GM12878 (cell line): ENCODE data around the gene BTBD9. TPM values are rescaled to one million over a fixed set of nuclear protein-coding genes. Genes with fewer than 3 reads are reported as not detected.

Source experiments
- ATAC-seq: fragments of 200-7000 bp; cut with Tn5 transposase; 3 replicates; pipeline ENCODE4 v1.9.1; 2020; ENCODE audit warnings: mild to moderate bottlenecking, moderate library complexity
- BruUV-seq: library from RNA; stranded (reverse); fragments of 400-500 nt; replicated peaks from 2 replicates; lab custom pipeline; 2021; lab: Mats Ljungman, UMichigan
- CTCF ChIA-PET: fragments of 300-600 bp; sonication (Branson Sonifier 250); formaldehyde crosslinking; extraction: SDS; loops from one replicate; lab custom pipeline; 2021; ENCODE audit warnings: inconsistent platforms; lab: Yijun Ruan, JAX
- POLR2A ChIA-PET: fragments of 350-600 bp; formaldehyde crosslinking; extraction: SDS; loops from one replicate; lab custom pipeline; 2021; ENCODE audit warnings: inconsistent platforms; lab: Charles Lee
- RAD21 ChIA-PET: fragments of 300-600 bp; sonication (Branson Sonifier 250); formaldehyde crosslinking; loops from one replicate; lab custom pipeline; 2023; ENCODE audit warnings: antibody characterized with exemption; ENCODE audit not compliant: unreplicated experiment; lab: Charles Lee
- SMC1A ChIA-PET: fragments of 300-600 bp; sonication (Branson Sonifier 250); formaldehyde crosslinking; loops from one replicate; lab custom pipeline; 2023; ENCODE audit not compliant: unreplicated experiment, uncharacterized antibody; lab: Charles Lee
- DNase-seq: peaks from one replicate; pipeline ENCODE4 v3.0.0-alpha.2; 2011; ENCODE audit warnings: low read depth, low spot score
- FAIRE-seq: peaks from 3 replicates; lab custom pipeline; 2011; peaks lifted over from hg19 to GRCh38; lab: Jason Lieb, UNC
- H2AFZ ChIP-seq: 2 replicates; pipeline ENCODE4 v1.6.0; 2011; ENCODE audit warnings: low read depth, low read length, control low read depth; ENCODE audit not compliant: control insufficient read depth
- H3K27ac ChIP-seq: 2 replicates; pipeline ENCODE4 v1.5.1; 2011; ENCODE audit warnings: control low read depth; ENCODE audit not compliant: control insufficient read depth, insufficient read depth
- H3K27me3 ChIP-seq, 2 experiments: replicated peaks in 1 of 2; 2 replicates each; pipeline versions ENCODE4 v1.6.0 to v1.6.1; 2011; ENCODE audit warnings: low read length in 1 of 2; ENCODE audit not compliant: control insufficient read depth in 2 of 2, insufficient read depth in 2 of 2
- H3K36me3 ChIP-seq, 2 experiments: 2 replicates each; pipeline ENCODE4 v1.5.1; 2011; ENCODE audit warnings: low read length in 1 of 2; ENCODE audit not compliant: control insufficient read depth in 2 of 2, insufficient read depth in 2 of 2
- H3K4me1 ChIP-seq: 2 replicates; pipeline ENCODE4 v1.6.1; 2011; ENCODE audit warnings: mild to moderate bottlenecking, low read length, moderate library complexity, mixed read lengths; ENCODE audit not compliant: control insufficient read depth, insufficient read depth
- H3K4me2 ChIP-seq: 2 replicates; pipeline ENCODE4 v1.6.0; 2011; ENCODE audit warnings: control low read depth; ENCODE audit not compliant: control insufficient read depth, insufficient read depth
- H3K4me3 ChIP-seq: fragments of 200-600 bp; sonication (generic); 2 replicates; pipeline ENCODE4 v1.5.1; 2016
- H3K79me2 ChIP-seq: 2 replicates; pipeline ENCODE4 v1.6.0; 2011; ENCODE audit warnings: low read length; ENCODE audit not compliant: control insufficient read depth, insufficient read depth
- H3K9ac ChIP-seq: 2 replicates; pipeline ENCODE4 v1.8.0; 2011; ENCODE audit warnings: low read length, control low read depth, mixed read lengths; ENCODE audit not compliant: control insufficient read depth, insufficient read depth
- H3K9me3 ChIP-seq: replicated peaks from 3 replicates; pipeline ENCODE4 v1.5.1; 2011; ENCODE audit warnings: mild to moderate bottlenecking, low read length; ENCODE audit not compliant: control insufficient read depth, insufficient read depth
- H4K20me1 ChIP-seq: 2 replicates; pipeline ENCODE4 v1.6.0; 2011; ENCODE audit not compliant: control insufficient read depth, insufficient read depth
- CBFB ChIP-seq: IDR thresholded peaks from 2 replicates; pipeline ENCODE4 v1.6.1; 2016; ENCODE audit warnings: antibody characterized with exemption, low read depth
- HDGF ChIP-seq: fragments of 450-650 bp; IDR thresholded peaks from 2 replicates; pipeline ENCODE4 v1.6.1; 2016; ENCODE audit warnings: antibody characterized with exemption
- NR2C2 ChIP-seq: IDR thresholded peaks from 2 replicates; pipeline ENCODE4 v1.6.1; 2011; ENCODE audit warnings: borderline replicate concordance, low read depth; ENCODE audit not compliant: control insufficient read depth, insufficient read length
- PAX5 ChIP-seq: IDR thresholded peaks from 2 replicates; pipeline ENCODE4 v1.6.1; 2011; ENCODE audit warnings: low read depth, low read length, borderline replicate concordance
- SIX5 ChIP-seq: IDR thresholded peaks from 2 replicates; pipeline ENCODE4 v1.6.1; 2011; ENCODE audit warnings: mild to moderate bottlenecking, low read depth, low read length, moderate library complexity; ENCODE audit not compliant: severe bottlenecking
- SMAD1 ChIP-seq: fragments of 450-650 bp; IDR thresholded peaks from 2 replicates; pipeline ENCODE4 v1.6.1; 2018; ENCODE audit warnings: mild to moderate bottlenecking, low read depth; ENCODE audit not compliant: partially characterized antibody
- SP1 ChIP-seq: IDR thresholded peaks from one replicate; pipeline ENCODE4 v1.6.1; 2011; ENCODE audit warnings: low read depth, low read length
- SREBF1 ChIP-seq: IDR thresholded peaks from 2 replicates; pipeline ENCODE4 v1.6.1; 2012; ENCODE audit warnings: mild to moderate bottlenecking, low read length
- WRNIP1 ChIP-seq: IDR thresholded peaks from 2 replicates; pipeline ENCODE4 v1.6.1; 2011; ENCODE audit warnings: low read depth, low read length, improper control_type of control experiment, borderline replicate concordance
- ZBED1 ChIP-seq: IDR thresholded peaks from 2 replicates; pipeline ENCODE4 v1.6.1; 2016; ENCODE audit warnings: borderline replicate concordance
- WGBS: methylation state at CpG from one replicate; pipeline ENCODE4 v1.1.6; 2016; ENCODE audit warnings: low lambda C conversion rate; ENCODE audit not compliant: insufficient replicate concordance, insufficient coverage; ENCODE audit errors: missing lambda C conversion rate; 5-methylcytosine and 5-hydroxymethylcytosine counted together
- in situ Hi-C: fragments of 300-500 bp; cut with MboI; formaldehyde crosslinking; loops from 9 replicates; pipeline ENCODE4 v1.14.3; 2018; ENCODE audit warnings: mixed read lengths
- intact Hi-C: fragments of 100-400 bp; cut with micrococcal nuclease; formaldehyde crosslinking; loops from one replicate; pipeline ENCODE4 v1.14.2; 2022; ENCODE audit not compliant: unreplicated experiment
- polyA plus RNA-seq, 11 experiments: library from polyadenylated mRNA; depleted of rRNA in 4 of 11; unstranded in 6 of 11; stranded (reverse) in 5 of 11; fragments of >200 nt; fragmentation: Nextera tagmentation in 4 of 11; fragmentation: Illumina TruSeq in 1 of 11; extraction: Ambion mirVana in 4 of 11; extraction: Trizol in 1 of 11; gene quantifications; 1 replicate in 1 of 11; 2 replicates in 10 of 11; pipeline versions ENCODE4 v1.2.1 to v1.2.3, GENCODE V29; 2011 to 2016; ENCODE audit warnings: inconsistent platforms in 2 of 11, missing spikeins in 2 of 11, low read depth in 1 of 11
- total RNA-seq, 4 experiments: library from RNA; depleted of rRNA in 3 of 4; stranded (reverse); fragments of >200 nt in 3 of 4; fragmentation: Illumina TruSeq in 1 of 4; extraction: Trizol in 1 of 4; gene quantifications; 2 replicates each; pipeline versions ENCODE4 v1.2.1 to v1.2.3, GENCODE V29; 2013 to 2021
- TF ChIP-seq, protein P1 (sequence below): fragments of 450-650 bp; IDR thresholded peaks from 2 replicates; pipeline ENCODE4 v1.6.1; 2016; ENCODE audit warnings: mild to moderate bottlenecking, moderate library complexity, borderline replicate concordance
- TF ChIP-seq, protein P2 (sequence below): IDR thresholded peaks from 2 replicates; pipeline ENCODE4 v1.6.1; 2011; ENCODE audit warnings: mild to moderate bottlenecking, low read depth, low read length, moderate library complexity; ENCODE audit not compliant: insufficient replicate concordance

BTBD9 gene
- total and polyA plus RNA-seq, 10 of the 15 experiments (the other 5 are each of a cell fraction or from before 2014, with no cell fraction given), result 0.22 to 8.6 (median 4.6) TPM

DNA sequence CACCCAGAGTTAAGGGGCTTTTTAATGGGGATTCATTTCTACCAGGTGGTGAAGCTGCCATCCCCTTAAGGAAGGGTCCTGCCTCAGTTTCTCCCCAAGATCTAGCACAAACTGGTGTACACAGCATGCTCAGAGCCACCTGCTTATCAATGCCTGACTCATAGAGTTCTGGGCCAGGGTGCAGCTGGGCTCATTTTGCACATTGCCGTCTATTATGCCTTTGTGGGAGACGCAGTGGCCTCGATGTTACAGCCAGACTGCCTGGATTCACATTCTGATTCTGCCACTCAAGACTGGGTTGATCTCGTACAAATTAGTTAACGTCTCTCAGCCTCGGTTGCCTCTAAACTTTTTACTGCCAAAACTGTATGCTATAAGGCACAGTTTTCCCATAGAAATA, 454.5 kb downstream of the BTBD9 start:
- SMC1A ChIA-PET, result no interaction called here

More for the DNA sequence above, 454.5 kb downstream of the BTBD9 start:
- no peak overlapping the region for H3K4me3 ChIP-seq
- DNase-seq (no peak), ATAC-seq (no peak), FAIRE-seq (no peak)
- no peaks in the 10 kb centered on the region for H4K20me1 ChIP-seq
- POLR2A ChIA-PET, result no interaction called here
- H3K4me2 ChIP-seq, result no peak overlapping the region
- H3K9ac ChIP-seq, result no peak overlapping the region
- H3K27ac ChIP-seq, result no peak overlapping the region
- in situ Hi-C loops (no loop called here), intact Hi-C loops (no loop called here)
- H3K79me2 ChIP-seq, result no peaks in the 10 kb centered on the region
- H3K4me1 ChIP-seq, result no peaks in the 10 kb centered on the region
- CTCF ChIA-PET, result no interaction called here
- H2AFZ ChIP-seq, result no peak overlapping the region
- no TSS peak for BruUV-seq
- H3K9me3 ChIP-seq, result no peaks in the 10 kb centered on the region
- WGBS, result 98% methylated on average over 6 of the region's 6 CpGs
- RAD21 ChIA-PET, result no interaction called here
- H3K27me3 ChIP-seq, result no peaks in the 10 kb centered on the region
- TF ChIP-seq SMAD1 (no peak), SREBF1 (no peak), PAX5 (no peak), WRNIP1 (no peak), SIX5 (no peak), HDGF (no peak), SP1 (no peak), NR2C2 (no peak), ZBED1 (no peak), CBFB (no peak)
- TF ChIP-seq, protein P1, sequence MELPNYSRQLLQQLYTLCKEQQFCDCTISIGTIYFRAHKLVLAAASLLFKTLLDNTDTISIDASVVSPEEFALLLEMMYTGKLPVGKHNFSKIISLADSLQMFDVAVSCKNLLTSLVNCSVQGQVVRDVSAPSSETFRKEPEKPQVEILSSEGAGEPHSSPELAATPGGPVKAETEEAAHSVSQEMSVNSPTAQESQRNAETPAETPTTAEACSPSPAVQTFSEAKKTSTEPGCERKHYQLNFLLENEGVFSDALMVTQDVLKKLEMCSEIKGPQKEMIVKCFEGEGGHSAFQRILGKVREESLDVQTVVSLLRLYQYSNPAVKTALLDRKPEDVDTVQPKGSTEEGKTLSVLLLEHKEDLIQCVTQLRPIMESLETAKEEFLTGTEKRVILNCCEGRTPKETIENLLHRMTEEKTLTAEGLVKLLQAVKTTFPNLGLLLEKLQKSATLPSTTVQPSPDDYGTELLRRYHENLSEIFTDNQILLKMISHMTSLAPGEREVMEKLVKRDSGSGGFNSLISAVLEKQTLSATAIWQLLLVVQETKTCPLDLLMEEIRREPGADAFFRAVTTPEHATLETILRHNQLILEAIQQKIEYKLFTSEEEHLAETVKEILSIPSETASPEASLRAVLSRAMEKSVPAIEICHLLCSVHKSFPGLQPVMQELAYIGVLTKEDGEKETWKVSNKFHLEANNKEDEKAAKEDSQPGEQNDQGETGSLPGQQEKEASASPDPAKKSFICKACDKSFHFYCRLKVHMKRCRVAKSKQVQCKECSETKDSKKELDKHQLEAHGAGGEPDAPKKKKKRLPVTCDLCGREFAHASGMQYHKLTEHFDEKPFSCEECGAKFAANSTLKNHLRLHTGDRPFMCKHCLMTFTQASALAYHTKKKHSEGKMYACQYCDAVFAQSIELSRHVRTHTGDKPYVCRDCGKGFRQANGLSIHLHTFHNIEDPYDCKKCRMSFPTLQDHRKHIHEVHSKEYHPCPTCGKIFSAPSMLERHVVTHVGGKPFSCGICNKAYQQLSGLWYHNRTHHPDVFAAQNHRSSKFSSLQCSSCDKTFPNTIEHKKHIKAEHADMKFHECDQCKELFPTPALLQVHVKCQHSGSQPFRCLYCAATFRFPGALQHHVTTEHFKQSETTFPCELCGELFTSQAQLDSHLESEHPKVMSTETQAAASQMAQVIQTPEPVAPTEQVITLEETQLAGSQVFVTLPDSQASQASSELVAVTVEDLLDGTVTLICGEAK, result no peak
- TF ChIP-seq, protein P2, sequence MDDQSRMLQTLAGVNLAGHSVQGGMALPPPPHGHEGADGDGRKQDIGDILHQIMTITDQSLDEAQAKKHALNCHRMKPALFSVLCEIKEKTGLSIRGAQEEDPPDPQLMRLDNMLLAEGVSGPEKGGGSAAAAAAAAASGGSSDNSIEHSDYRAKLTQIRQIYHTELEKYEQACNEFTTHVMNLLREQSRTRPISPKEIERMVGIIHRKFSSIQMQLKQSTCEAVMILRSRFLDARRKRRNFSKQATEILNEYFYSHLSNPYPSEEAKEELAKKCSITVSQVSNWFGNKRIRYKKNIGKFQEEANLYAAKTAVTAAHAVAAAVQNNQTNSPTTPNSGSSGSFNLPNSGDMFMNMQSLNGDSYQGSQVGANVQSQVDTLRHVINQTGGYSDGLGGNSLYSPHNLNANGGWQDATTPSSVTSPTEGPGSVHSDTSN, result no peak
- H3K36me3 ChIP-seq, result no peaks in the 10 kb centered on the region
